Glutamatergic neuron (in vitro differentiated cells): Measurements from ENCODE around the gene EXOC6B. TPM values are rescaled to one million over a fixed set of nuclear protein-coding genes. Genes with fewer than 3 reads are reported as not detected.

Experiments used
- DNase-seq: peaks from one replicate; pipeline ENCODE4 v3.0.0; 2022
- H3K27ac Mint-ChIP-seq: one replicate; pipeline ENCODE4 v1.8.0; 2020; ENCODE audit warnings: mild to moderate bottlenecking, mixed read lengths, inconsistent platforms; ENCODE audit not compliant: unreplicated experiment
- H3K27me3 Mint-ChIP-seq: one replicate; pipeline ENCODE4 v1.8.0; 2020; ENCODE audit warnings: mild to moderate bottlenecking, moderate library complexity, mixed read lengths, inconsistent platforms; ENCODE audit not compliant: unreplicated experiment
- H3K36me3 Mint-ChIP-seq: one replicate; pipeline ENCODE4 v1.8.0; 2020; ENCODE audit warnings: mild to moderate bottlenecking, mixed read lengths, inconsistent platforms; ENCODE audit not compliant: unreplicated experiment
- H3K4me1 Mint-ChIP-seq: one replicate; pipeline ENCODE4 v1.8.0; 2020; ENCODE audit warnings: mild to moderate bottlenecking, low read depth, mixed read lengths, inconsistent platforms; ENCODE audit not compliant: unreplicated experiment
- H3K4me3 Mint-ChIP-seq: one replicate; pipeline ENCODE4 v1.8.0; 2020; ENCODE audit warnings: mild to moderate bottlenecking, mixed read lengths, inconsistent platforms; ENCODE audit not compliant: unreplicated experiment
- H3K9me3 Mint-ChIP-seq: one replicate; pipeline ENCODE4 v1.8.0; 2020; ENCODE audit warnings: mild to moderate bottlenecking, moderate library complexity, mixed read lengths, inconsistent platforms; ENCODE audit not compliant: unreplicated experiment
- CTCF ChIP-seq: fragments of 200-600 bp; sonication (generic); IDR thresholded peaks from one replicate; pipeline ENCODE4 v1.5.0; 2021; ENCODE audit not compliant: partially characterized antibody, unreplicated experiment
- total RNA-seq: library from RNA; stranded (reverse); fragmentation: NEBNext Ultra II Directional; extraction: Animal tissue kit (Norgen Biotek cat#: 25700); gene quantifications from one replicate; pipeline ENCODE4 v1.2.1, GENCODE V29; 2021; ENCODE audit not compliant: unreplicated experiment

EXOC6B gene
- total RNA-seq, 1 donor from 2014 or later = 34.5 TPM

DNA sequence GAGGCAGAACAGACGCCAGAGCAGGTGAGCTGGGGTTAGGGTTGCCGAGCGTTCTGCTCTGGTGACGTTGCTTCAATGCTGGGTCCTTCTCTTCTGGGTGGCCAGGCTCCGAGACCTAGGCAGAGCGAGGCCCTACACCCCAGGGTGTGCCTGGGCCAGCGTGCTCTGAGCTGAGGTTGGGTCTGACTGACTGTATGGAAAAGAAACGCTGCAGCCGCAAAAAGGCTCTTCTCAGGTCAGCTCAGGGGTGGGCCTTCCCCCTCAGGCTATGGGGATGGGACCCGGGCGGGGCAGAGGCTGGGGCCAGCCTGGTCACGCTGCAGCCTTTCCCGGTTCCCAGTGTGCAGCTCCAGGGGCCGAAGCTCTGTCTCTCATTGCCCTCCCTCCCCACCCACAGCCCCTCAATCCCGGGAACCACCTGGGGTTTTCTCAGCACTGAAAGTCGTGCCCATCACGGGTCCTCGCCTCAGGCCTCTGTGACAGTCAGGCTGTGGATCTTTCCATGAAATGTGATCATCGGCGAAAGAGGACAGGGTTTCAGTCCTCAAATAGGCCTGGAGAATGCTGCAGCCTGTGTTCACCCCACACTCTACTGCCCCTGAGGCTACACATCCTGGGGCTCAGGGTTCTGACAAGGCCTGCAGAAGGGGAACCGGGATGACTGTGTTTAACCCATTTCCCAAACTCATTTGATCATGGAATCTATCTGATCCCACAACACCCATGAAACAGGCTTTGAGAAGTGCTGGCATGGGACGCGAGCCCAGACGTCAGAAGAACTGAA is 697.6 kb downstream of the EXOC6B start:
- no peaks in the 10 kb centered on the region for H3K36me3 Mint-ChIP-seq
- no peaks in the 10 kb centered on the region for H3K9me3 Mint-ChIP-seq
- H3K27ac Mint-ChIP-seq = no peak overlapping the region
- no peak for TF ChIP-seq CTCF
- H3K27me3 Mint-ChIP-seq = no peaks in the 10 kb centered on the region
- peaks cover 14% of the 10 kb centered on the region for H3K4me1 Mint-ChIP-seq
- H3K4me3 Mint-ChIP-seq = no peak overlapping the region
- DNase-seq = no peak

DNA sequence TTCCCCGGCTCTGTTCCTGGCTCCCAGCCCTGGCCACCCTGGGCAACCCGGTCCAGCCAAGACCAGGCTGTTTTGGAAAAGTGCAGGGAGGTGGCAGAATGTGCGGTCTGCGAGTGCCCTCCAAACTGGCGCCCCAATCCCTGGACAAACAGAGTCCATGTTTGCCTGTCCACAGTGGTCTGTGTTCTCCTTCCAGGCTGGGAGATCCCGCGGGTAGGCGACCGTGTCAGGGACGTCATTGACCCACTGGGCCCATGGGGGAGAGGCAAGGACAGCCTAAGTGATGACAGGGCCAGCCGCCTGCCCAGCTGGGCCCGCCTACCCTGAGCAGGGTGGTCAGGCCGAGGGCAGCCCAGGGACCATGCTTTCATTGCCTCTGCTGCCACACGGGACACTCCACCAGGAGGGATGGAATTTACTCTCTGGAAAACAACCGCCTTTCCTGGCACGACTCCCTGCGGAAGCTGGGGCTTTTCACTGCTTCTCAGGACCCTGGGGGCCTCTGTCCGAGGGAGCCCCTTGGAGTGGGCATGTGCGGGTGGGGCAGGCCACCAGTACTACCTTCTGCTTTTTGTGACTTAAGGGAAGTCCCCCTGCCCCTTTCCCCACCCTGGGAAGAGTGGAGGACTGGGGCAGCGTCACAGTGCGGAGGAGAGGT is 698.3 kb downstream of the EXOC6B start:
- Mint-ChIP-seq H3K4me3 (no peak overlapping the region), H3K4me1 (peaks cover 14% of the 10 kb centered on the region), H3K27ac (no peak overlapping the region), H3K27me3 (no peaks in the 10 kb centered on the region), H3K9me3 (no peaks in the 10 kb centered on the region), H3K36me3 (no peaks in the 10 kb centered on the region)
- no peak for TF ChIP-seq CTCF
- no peak for DNase-seq

DNA sequence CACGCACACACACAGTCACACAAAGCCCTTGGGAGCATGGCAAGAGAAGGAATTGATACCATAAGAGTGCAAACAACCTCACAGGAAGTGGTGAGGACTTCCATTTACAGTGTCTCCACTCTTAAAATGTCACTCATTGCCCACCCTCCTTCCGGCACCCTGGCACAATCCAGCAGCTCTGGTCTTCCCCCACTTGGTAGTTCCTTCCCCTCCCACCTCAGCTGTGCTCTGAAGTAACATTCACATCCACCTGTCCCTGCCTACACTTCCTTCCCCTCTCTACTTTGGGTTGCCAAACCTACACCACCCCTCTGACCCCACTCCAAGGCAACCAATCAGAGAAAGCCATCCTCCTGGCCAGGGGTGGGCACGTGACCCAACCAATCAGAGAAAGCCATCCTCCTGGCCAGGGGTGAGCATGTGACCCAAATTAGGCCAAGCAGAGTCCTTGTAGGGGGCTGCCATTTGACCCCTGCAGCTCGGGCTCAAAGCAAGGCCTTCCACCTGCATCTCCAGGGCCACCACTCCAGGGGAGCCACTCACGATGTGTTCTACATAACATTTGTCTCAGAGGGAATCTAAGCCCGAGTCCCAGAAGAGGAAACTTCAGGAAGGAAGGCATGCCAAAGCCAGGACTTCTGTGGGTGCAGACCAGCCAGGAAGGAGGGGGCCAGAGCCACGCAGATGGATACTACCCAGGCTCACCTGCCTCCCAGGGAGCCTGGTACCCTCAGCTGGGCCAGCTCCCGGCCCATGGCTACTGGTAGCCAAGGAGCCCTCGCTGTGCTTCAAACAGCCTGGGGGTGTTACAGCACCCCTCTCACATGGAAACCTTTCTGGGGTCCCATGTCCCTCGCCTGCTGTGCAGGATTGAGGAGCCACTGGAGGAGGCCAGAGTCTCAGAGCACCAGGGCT is 699.4 kb downstream of the EXOC6B start:
- H3K27ac Mint-ChIP-seq = no peak overlapping the region
- TF ChIP-seq CTCF = no peak
- H3K27me3 Mint-ChIP-seq = no peaks in the 10 kb centered on the region
- no peak overlapping the region for H3K4me3 Mint-ChIP-seq
- H3K36me3 Mint-ChIP-seq = no peaks in the 10 kb centered on the region
- H3K9me3 Mint-ChIP-seq = no peaks in the 10 kb centered on the region
- DNase-seq = no peak
- H3K4me1 Mint-ChIP-seq = peaks cover 14% of the 10 kb centered on the region

Other genes starting within 250 kb of the EXOC6B start
- gene SPR, start 61.4 kb upstream of the EXOC6B start, total RNA-seq = 1.7 TPM
- 0.54 TPM for gene EMX1, start 91.5 kb upstream of the EXOC6B start, total RNA-seq
- 13.7 TPM for gene SFXN5, start 245.7 kb upstream of the EXOC6B start, total RNA-seq